SU-DHL-6 (cell line): ENCODE measurements around the gene TBRG4.

Source experiments
- H2AFZ ChIP-seq: fragments of 200-600 bp; sonication (generic); 2 replicates; pipeline ENCODE4 v1.6.1; 2014; ENCODE audit warnings: low read depth, mild to moderate bottlenecking, moderate library complexity, mixed read lengths, antibody characterized with exemption, low read length; ENCODE audit not compliant: severe bottlenecking
- H3F3A ChIP-seq: fragments of 200-600 bp; shearing (Covaris generic); 2 replicates; pipeline ENCODE4 v1.6.0; 2016; ENCODE audit warnings: antibody characterized with exemption, mild to moderate bottlenecking; ENCODE audit not compliant: insufficient read depth
- H3K27ac ChIP-seq: fragments of 200-600 bp; sonication (generic); 2 replicates; pipeline ENCODE4 v1.5.1; 2016; ENCODE audit warnings: low read depth, mild to moderate bottlenecking, low read length, moderate library complexity, mixed read lengths
- H3K27me3 ChIP-seq: fragments of 200-600 bp; sonication (generic), shearing (Covaris generic); 2 replicates; pipeline ENCODE4 v1.6.0; 2014; ENCODE audit warnings: mild to moderate bottlenecking, low read length
- H3K36me3 ChIP-seq: fragments of 200-600 bp; sonication (generic); 2 replicates; pipeline ENCODE4 v1.6.1; 2014; ENCODE audit warnings: mild to moderate bottlenecking, low read length, mixed read lengths
- H3K4me2 ChIP-seq: fragments of 300-600, 200-600 bp; shearing (Covaris generic), sonication (generic); 2 replicates; pipeline ENCODE4 v1.6.0; 2014; ENCODE audit warnings: low read length, low read depth, mild to moderate bottlenecking; ENCODE audit not compliant: poor library complexity, severe bottlenecking
- H3K4me3 ChIP-seq: fragments of 200-600 bp; sonication (generic); 2 replicates; pipeline ENCODE4 v1.5.1; 2014; ENCODE audit warnings: antibody characterized with exemption, low read length, mild to moderate bottlenecking, mixed read lengths; ENCODE audit not compliant: insufficient read depth, poor library complexity, severe bottlenecking
- H3K79me2 ChIP-seq: fragments of 200-600 bp; sonication (generic); 2 replicates; pipeline ENCODE4 v1.6.1; 2014; ENCODE audit warnings: mild to moderate bottlenecking, low read length, moderate library complexity; ENCODE audit not compliant: insufficient read depth
- H3K9ac ChIP-seq: fragments of 200-600 bp; sonication (generic); 2 replicates; pipeline ENCODE4 v1.7.0; 2014; ENCODE audit warnings: mild to moderate bottlenecking, low read length
- H3K9me2 ChIP-seq: fragments of 200-600 bp; sonication (generic); replicated peaks from 2 replicates; pipeline ENCODE4 v1.6.1; 2014; ENCODE audit warnings: low read length; ENCODE audit not compliant: insufficient read depth
- H3K9me3 ChIP-seq: fragments of 200-600 bp; sonication (generic); 2 replicates; pipeline ENCODE4 v1.6.1; 2014; ENCODE audit warnings: low read length, mixed read lengths; ENCODE audit not compliant: insufficient read depth
- H4K20me1 ChIP-seq: fragments of 200-600 bp; sonication (generic); 2 replicates; pipeline ENCODE4 v1.6.1; 2014; ENCODE audit warnings: low read depth, mild to moderate bottlenecking, antibody characterized with exemption, low read length, moderate library complexity, mixed read lengths
- CTCF ChIP-seq: fragments of 200-600 bp; sonication (generic); IDR thresholded peaks from one replicate; pipeline ENCODE4 v1.5.1; 2017; ENCODE audit warnings: antibody characterized with exemption, mild to moderate bottlenecking, low read length, moderate library complexity; ENCODE audit not compliant: insufficient read depth, poor library complexity, severe bottlenecking
- EZH2phosphoT487 ChIP-seq: fragments of 200-600 bp; sonication (generic), shearing (Covaris generic); conservative IDR thresholded peaks from 2 replicates; pipeline ENCODE4 v1.6.1; 2018; ENCODE audit warnings: mild to moderate bottlenecking, antibody characterized with exemption, low read length, moderate library complexity, mixed read lengths

The TBRG4 gene

GRCh38 chr7:45092100-45092930, 19.2 kb downstream of the TBRG4 start:
- Histone ChIP-seq H3K9me3 (no peaks in the 10 kb centered on the region), H3K9ac (no peak overlapping the region), H2AFZ (no peak overlapping the region), H3K27me3 (no peaks in the 10 kb centered on the region), H3F3A (peaks cover 4% of the 10 kb centered on the region), H3K4me3 (no peak overlapping the region), H3K4me2 (no peak overlapping the region), H3K79me2 (no peaks in the 10 kb centered on the region), H4K20me1 (no peaks in the 10 kb centered on the region), H3K36me3 (no peaks in the 10 kb centered on the region), H3K27ac (no peak overlapping the region), H3K9me2 (no peaks in the 10 kb centered on the region)
- TF ChIP-seq EZH2phosphoT487: no peak
- no peak for TF ChIP-seq CTCF

DNA sequence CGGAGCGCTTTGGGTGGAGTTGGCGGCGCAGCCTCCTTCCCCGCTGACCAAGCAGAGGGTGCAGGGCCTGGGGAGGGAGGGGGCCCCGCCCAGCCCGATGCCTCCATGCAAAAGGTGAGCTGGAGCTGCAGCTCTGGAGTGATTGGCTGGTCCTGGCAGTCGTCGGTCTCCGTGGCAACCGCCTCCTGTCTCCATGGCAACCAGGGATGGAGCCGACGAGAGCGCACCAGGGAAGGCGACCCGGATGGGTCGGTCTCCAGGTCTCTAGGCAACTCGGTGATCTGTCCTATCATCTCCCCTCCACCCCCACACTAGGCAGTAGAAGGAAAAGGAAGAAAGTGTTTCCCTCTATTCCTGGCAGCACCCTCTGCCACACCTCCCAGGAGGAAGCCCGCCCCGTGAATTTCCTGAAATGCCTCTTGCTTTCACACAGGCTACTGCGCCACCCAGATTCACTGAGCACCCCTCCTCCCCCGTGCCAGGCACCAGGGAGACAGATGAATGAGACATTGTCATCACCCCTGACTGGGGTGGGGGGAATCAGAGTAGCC, 22.1 kb downstream of the TBRG4 start:
- no peaks in the 10 kb centered on the region for H3K79me2 ChIP-seq
- no peaks in the 10 kb centered on the region for H3K9me2 ChIP-seq
- H3K27ac ChIP-seq: no peak overlapping the region
- no peaks in the 10 kb centered on the region for H3F3A ChIP-seq
- TF ChIP-seq EZH2phosphoT487 (no peak), CTCF (no peak)
- no peak overlapping the region for H2AFZ ChIP-seq
- H4K20me1 ChIP-seq: no peaks in the 10 kb centered on the region
- H3K9ac ChIP-seq: no peak overlapping the region
- no peaks in the 10 kb centered on the region for H3K36me3 ChIP-seq
- H3K4me3 ChIP-seq: no peak overlapping the region
- no peaks in the 10 kb centered on the region for H3K27me3 ChIP-seq
- no peak overlapping the region for H3K4me2 ChIP-seq
- no peaks in the 10 kb centered on the region for H3K9me3 ChIP-seq

DNA sequence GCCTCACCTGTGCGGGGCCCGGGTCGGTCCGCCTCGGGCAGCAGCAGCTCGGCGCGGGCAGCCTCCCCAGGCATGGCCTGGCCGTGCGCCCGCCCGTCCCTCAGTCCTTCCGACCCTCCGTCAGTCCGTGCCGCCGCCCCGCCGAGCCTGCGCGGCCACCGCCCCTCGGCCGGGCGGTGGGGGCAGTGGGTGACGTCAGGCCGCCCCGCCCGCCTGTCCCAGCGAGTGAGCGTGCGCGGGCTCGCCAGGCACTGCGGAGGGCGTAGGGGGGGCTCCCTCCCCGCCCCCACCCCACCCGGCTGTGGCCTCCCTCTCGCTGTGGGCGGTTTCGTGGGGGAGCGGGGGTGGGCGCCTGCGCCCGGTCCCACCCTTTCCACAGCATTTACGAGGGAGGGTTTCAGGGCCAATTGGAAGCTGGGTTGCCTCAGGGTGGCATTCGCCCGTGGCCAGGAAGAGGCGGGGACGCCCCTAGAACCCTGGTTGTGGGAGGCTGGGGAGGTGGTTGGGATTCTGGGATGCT, 22.6 kb downstream of the TBRG4 start, which contains the start of gene NACAD:
Gene NACAD (minus strand): TSS at position 149 of the 520 bp plus-strand sequence. CDS start 75 bp downstream, at position 74.
- no peaks in the 10 kb centered on the region for H3K27me3 ChIP-seq
- H3K79me2 ChIP-seq: no peaks in the 10 kb centered on the region
- no peak within 1 kb of the TSS for H2AFZ ChIP-seq
- no peaks in the 10 kb centered on the region for H3K9me3 ChIP-seq
- no peaks in the 10 kb centered on the region for H3F3A ChIP-seq
- TF ChIP-seq EZH2phosphoT487: no peak
- TF ChIP-seq CTCF: no peak
- H3K4me3 ChIP-seq: no peak within 1 kb of the TSS
- no peak within 1 kb of the TSS for H3K27ac ChIP-seq
- H3K9me2 ChIP-seq: no peaks in the 10 kb centered on the region
- no peaks in the 10 kb centered on the region for H4K20me1 ChIP-seq
- H3K9ac ChIP-seq: no peak within 1 kb of the TSS
- H3K4me2 ChIP-seq: no peak within 1 kb of the TSS
- no peaks in the 10 kb centered on the region for H3K36me3 ChIP-seq
